ENCODE measurements around the gene ACOT9.

GRCh38 chrX:23742174-23742696 is 841 bp downstream of the ACOT9 start:
- TF ChIP-seq CTCF (IDR thresholded peaks at IDR 0.05; ENCODE audit: insufficient read depth, low read length, poor library complexity, severe bottlenecking): no peak
- no peak for TF ChIP-seq EZH2phosphoT487 (conservative IDR thresholded peaks at IDR 0.05; ENCODE audit: low read length)
